Uterus (tissue), 4 donors: ENCODE measurements around the gene RASL10A. TPM values are rescaled to one million over a fixed set of nuclear protein-coding genes. Genes with fewer than 3 reads are reported as not detected.

Experiments
- DNase-seq, 2 donors: peaks; one replicate each; pipeline ENCODE4 v3.0.0-alpha.2; 2019 to 2020
- H3K27ac ChIP-seq, 2 donors: fragments of 200-600 bp; sonication (generic); 1 replicate in 1 of 2; 2 replicates in 1 of 2; pipeline ENCODE4 v1.5.1; 2016 to 2018
- H3K27me3 ChIP-seq, 2 donors: fragments of 200-600 bp; sonication (generic); one replicate each; pipeline ENCODE4 v1.5.1; 2018 to 2019; ENCODE audit warnings: control low read depth in 1 of 2
- H3K36me3 ChIP-seq, 2 donors: fragments of 200-600 bp; sonication (generic); one replicate each; pipeline ENCODE4 v1.5.1; 2019; ENCODE audit warnings: control low read depth in 1 of 2
- H3K4me1 ChIP-seq, 2 donors: fragments of 200-600 bp; sonication (generic); one replicate each; pipeline ENCODE4 v1.5.1; 2018 to 2019; ENCODE audit warnings: control low read depth in 1 of 2
- H3K4me3 ChIP-seq, 2 donors: fragments of 200-600 bp; sonication (generic); 1 replicate in 1 of 2; 2 replicates in 1 of 2; pipeline ENCODE4 v1.5.1; 2018 to 2019; ENCODE audit warnings: mild to moderate bottlenecking in 1 of 2
- H3K9me3 ChIP-seq, 2 donors: fragments of 200-600 bp; sonication (generic); one replicate each; pipeline ENCODE4 v1.5.1; 2019; ENCODE audit warnings: control low read depth in 1 of 2
- POLR2A ChIP-seq, 2 donors: fragments of 450-650 bp; IDR thresholded peaks; one replicate each; pipeline ENCODE4 v1.6.1; 2016; ENCODE audit warnings: antibody characterized with exemption in 2 of 2, mild to moderate bottlenecking in 1 of 2, moderate library complexity in 1 of 2
- intact Hi-C: fragments of 100-400 bp; cut with DNase I; formaldehyde crosslinking; loops from one replicate; pipeline ENCODE4 v1.15.1; 2023; ENCODE audit warnings: low total_unique reads
- total RNA-seq, 4 donors: library from RNA; depleted of rRNA in 3 of 4; stranded (reverse); fragments of >200 nt in 3 of 4; gene quantifications; one replicate each; pipeline versions ENCODE4 v1.1.0 to v1.2.4, GENCODE V29; 2014 to 2023
- TF ChIP-seq, protein P1 (sequence below), 4 experiments: fragments of 200-600 bp in 2 of 4; fragments of 450-650 bp in 2 of 4; sonication (generic) in 2 of 4; IDR thresholded peaks; one replicate each; pipeline ENCODE4 v1.5.1; 2016 to 2019; ENCODE audit warnings: antibody characterized with exemption in 4 of 4, mild to moderate bottlenecking in 2 of 4, moderate library complexity in 1 of 4
- donor health status: DM: yes; HTN: yes; CAD: no.

Gene RASL10A
- total RNA-seq, 4 donors from 2014 or later: 0.35 to 3.2 (median 0.79) TPM; not detected in 1

DNA sequence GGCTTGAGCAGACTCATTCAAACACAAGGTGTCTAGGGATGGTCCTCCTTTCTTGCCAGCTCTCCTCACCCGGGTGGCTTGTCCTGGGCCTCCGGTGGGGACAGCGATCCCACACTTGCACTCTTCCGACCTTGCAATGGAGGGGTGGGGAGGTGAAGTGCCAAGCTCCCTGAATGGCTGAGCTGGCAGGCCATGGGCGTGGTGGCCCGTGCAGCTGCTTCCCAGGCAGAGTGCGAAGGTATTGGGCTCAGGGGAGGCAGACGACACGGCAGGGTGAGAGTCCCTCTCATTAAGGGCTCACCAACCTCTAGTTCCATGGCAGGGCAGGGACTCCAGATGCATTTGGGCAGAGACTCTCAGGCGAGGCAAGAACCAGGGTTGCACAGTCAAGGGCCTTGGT lies 11.0 kb upstream of the RASL10A start:
- H3K4me1 ChIP-seq: no peaks in the 10 kb centered on the region
- TF ChIP-seq, protein P1, sequence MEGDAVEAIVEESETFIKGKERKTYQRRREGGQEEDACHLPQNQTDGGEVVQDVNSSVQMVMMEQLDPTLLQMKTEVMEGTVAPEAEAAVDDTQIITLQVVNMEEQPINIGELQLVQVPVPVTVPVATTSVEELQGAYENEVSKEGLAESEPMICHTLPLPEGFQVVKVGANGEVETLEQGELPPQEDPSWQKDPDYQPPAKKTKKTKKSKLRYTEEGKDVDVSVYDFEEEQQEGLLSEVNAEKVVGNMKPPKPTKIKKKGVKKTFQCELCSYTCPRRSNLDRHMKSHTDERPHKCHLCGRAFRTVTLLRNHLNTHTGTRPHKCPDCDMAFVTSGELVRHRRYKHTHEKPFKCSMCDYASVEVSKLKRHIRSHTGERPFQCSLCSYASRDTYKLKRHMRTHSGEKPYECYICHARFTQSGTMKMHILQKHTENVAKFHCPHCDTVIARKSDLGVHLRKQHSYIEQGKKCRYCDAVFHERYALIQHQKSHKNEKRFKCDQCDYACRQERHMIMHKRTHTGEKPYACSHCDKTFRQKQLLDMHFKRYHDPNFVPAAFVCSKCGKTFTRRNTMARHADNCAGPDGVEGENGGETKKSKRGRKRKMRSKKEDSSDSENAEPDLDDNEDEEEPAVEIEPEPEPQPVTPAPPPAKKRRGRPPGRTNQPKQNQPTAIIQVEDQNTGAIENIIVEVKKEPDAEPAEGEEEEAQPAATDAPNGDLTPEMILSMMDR (IDR thresholded peaks at IDR 0.05): no peak
- no peak for TF ChIP-seq POLR2A (IDR thresholded peaks at IDR 0.05)
- H3K27me3 ChIP-seq: no peaks in the 10 kb centered on the region
- no peaks in the 10 kb centered on the region for H3K36me3 ChIP-seq
- no peak overlapping the region for H3K4me3 ChIP-seq
- no peaks in the 10 kb centered on the region for H3K9me3 ChIP-seq
- intact Hi-C loops: no loop called here
- no peak overlapping the region for H3K27ac ChIP-seq
- no peak for DNase-seq

DNA sequence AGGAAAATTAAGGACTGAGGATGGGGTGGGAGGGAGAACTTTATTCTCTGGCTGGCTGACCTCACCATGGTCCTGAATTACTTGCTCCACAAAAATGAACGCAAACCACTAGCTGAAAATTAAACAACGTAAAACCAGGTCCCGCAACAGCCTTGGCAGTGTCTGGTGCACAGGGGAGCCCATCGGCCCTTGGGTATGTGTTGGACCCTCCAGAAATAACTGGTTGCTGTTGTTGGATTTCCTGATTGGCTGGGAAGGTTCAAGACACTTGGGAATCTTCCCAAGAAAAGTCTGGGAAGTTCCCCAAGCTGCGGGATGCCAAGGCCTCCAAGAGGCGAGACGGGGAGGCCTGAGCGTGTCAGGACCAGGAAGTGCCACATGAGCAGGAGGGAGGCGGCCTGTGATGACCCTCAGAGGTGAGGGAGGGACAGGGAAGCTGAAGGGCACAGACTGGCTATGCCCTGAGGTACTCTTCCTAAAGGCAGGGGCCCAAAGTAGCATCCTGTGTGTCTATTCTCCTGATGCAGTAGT lies 10.4 kb upstream of the RASL10A start:
- intact Hi-C loops: no loop called here
- Histone ChIP-seq H3K27ac (no peak overlapping the region), H3K9me3 (no peaks in the 10 kb centered on the region), H3K36me3 (no peaks in the 10 kb centered on the region), H3K4me3 (no peak overlapping the region), H3K27me3 (no peaks in the 10 kb centered on the region), H3K4me1 (no peaks in the 10 kb centered on the region)
- TF ChIP-seq, protein P1 (IDR thresholded peaks at IDR 0.05): no peak
- no peak for TF ChIP-seq POLR2A (IDR thresholded peaks at IDR 0.05)
- no peak for DNase-seq

DNA sequence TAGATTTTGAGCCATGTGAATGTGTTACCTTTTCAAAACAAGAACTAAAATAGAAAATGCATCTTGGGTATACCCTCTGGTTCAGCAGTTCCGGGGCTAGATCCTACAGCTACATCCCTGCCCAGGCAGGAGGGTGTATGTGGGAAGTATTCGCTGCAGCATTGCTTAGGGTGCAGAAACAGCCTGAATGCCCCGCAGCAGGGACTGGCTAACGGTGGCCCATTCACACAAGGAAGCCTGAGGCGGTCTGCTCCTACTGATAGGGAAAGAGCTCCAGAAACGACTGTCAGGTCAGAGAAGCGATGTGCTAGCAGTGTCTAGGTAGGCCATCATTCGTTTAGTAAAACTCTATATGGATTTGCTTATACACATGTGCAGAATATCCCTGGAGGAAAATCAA lies 9.9 kb upstream of the RASL10A start:
- Histone ChIP-seq H3K4me1 (no peaks in the 10 kb centered on the region), H3K36me3 (no peaks in the 10 kb centered on the region), H3K9me3 (no peaks in the 10 kb centered on the region), H3K27me3 (no peaks in the 10 kb centered on the region), H3K27ac (no peak overlapping the region), H3K4me3 (no peak overlapping the region)
- intact Hi-C loops: no loop called here
- no peak for TF ChIP-seq POLR2A (IDR thresholded peaks at IDR 0.05)
- TF ChIP-seq, protein P1 (IDR thresholded peaks at IDR 0.05): no peak
- no peak for DNase-seq

DNA sequence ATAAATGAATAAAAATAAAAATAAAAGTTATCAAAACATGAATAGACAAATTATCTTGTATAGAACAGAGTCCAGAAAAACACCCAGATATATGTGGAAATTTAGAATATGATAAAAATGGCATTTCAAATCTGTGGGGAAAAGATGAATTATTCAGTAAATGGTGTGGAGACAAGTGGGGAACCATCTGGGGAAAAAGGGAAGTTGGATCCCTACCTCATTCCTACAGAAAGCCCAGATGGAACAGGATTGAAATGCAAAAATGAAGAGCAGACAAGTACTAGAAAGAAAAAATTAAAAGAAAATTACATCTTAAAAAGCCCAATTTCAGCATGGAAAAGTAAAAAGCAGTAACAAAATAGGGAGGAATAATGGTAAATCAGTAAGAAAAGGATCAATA lies 8.1 kb upstream of the RASL10A start:
- intact Hi-C loops: no loop called here
- TF ChIP-seq, protein P1 (IDR thresholded peaks at IDR 0.05): no peak
- no peak for TF ChIP-seq POLR2A (IDR thresholded peaks at IDR 0.05)
- H3K4me1 ChIP-seq: no peaks in the 10 kb centered on the region

DNA sequence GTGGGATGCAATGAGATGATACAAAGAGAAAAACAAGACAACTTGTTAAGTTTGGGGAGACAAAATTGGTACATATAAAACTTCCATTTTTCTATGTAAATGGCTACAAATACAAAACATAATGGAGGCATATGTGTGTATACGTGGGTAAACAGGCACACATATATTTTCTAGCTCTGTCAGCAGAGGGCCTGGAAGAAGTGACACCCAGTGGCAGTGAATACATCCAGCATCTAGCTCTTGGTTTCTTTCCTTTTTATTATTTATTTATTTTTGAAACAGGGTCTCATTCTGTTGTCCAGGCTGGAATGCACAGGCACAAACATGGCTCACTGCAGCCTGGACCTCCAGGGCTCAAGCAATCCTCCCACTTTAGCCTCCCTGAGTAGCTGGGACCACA lies 5.0 kb upstream of the RASL10A start:
- H3K4me3 ChIP-seq: no peak overlapping the region
- H3K36me3 ChIP-seq: no peaks in the 10 kb centered on the region
- H3K9me3 ChIP-seq: no peaks in the 10 kb centered on the region
- H3K27ac ChIP-seq: no peak overlapping the region
- peaks cover 0 to 5% of the 10 kb centered on the region in 2 donors for H3K4me1 ChIP-seq
- intact Hi-C loops: no loop called here
- peaks cover 4 to 5% of the 10 kb centered on the region in 2 donors for H3K27me3 ChIP-seq
- TF ChIP-seq, protein P1 (IDR thresholded peaks at IDR 0.05): no peak
- no peak for TF ChIP-seq POLR2A (IDR thresholded peaks at IDR 0.05)
- no peak for DNase-seq

More for the DNA sequence above, 8.1 kb upstream of the RASL10A start:
- DNase-seq: no peak
- no peaks in the 10 kb centered on the region for H3K36me3 ChIP-seq
- no peaks in the 10 kb centered on the region for H3K27me3 ChIP-seq
- H3K27ac ChIP-seq: no peak overlapping the region
- H3K4me3 ChIP-seq: no peak overlapping the region
- no peaks in the 10 kb centered on the region for H3K9me3 ChIP-seq
